OCI-LY1 (cell line): ENCODE measurements around the gene TAS2R1.

Experiments used
- EZH2 ChIP-seq: fragments of 200-600 bp; sonication (generic), shearing (Covaris generic); IDR thresholded peaks from 2 replicates; pipeline ENCODE4 v1.8.0; 2017; ENCODE audit warnings: borderline replicate concordance, mixed run types, mild to moderate bottlenecking, antibody characterized with exemption, low read length, moderate library complexity, mixed read lengths
- TF ChIP-seq, protein P1 (sequence below): fragments of 200-600 bp; sonication (generic), shearing (Covaris generic); IDR thresholded peaks from 2 replicates; pipeline ENCODE4 v1.5.1; 2017; ENCODE audit warnings: mild to moderate bottlenecking, antibody characterized with exemption, low read length, moderate library complexity, mixed read lengths

- TF ChIP-seq, protein P1, sequence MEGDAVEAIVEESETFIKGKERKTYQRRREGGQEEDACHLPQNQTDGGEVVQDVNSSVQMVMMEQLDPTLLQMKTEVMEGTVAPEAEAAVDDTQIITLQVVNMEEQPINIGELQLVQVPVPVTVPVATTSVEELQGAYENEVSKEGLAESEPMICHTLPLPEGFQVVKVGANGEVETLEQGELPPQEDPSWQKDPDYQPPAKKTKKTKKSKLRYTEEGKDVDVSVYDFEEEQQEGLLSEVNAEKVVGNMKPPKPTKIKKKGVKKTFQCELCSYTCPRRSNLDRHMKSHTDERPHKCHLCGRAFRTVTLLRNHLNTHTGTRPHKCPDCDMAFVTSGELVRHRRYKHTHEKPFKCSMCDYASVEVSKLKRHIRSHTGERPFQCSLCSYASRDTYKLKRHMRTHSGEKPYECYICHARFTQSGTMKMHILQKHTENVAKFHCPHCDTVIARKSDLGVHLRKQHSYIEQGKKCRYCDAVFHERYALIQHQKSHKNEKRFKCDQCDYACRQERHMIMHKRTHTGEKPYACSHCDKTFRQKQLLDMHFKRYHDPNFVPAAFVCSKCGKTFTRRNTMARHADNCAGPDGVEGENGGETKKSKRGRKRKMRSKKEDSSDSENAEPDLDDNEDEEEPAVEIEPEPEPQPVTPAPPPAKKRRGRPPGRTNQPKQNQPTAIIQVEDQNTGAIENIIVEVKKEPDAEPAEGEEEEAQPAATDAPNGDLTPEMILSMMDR = no peak
- no peak for TF ChIP-seq EZH2
These were observed 8.7 kb downstream of the TAS2R1 start for GRCh38 chr5:9621379-9621903.
